Activated T-helper 1 cell treated with Interleukin-2 at 50 U/mL for 16 hours (primary cell): ENCODE measurements around the gene VPS35L.

Source experiments
- DNase-seq: peaks from one replicate; pipeline ENCODE4 v3.0.0-alpha.2; 2020; ENCODE audit warnings: low read depth

VPS35L gene

DNA sequence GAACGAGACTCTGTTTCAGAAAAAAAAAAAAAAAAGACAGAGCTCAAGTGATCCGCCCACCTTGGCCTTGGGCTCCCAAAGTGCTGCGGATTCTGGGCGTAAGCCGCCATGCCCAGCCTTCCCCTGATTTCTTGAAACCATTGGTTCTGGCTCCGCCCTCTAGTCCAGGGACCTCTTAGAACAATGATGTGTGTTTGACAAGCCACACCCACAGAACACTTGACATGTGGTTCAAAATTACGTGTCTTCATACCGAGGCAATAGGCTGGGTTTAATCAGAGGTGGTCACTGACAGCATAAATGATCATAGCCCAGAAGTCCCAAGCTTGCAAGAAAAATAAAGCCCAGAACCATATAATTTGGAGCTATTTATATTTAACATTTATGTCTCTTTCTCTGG is 139.5 kb downstream of the VPS35L start:
- no peak for DNase-seq

DNA sequence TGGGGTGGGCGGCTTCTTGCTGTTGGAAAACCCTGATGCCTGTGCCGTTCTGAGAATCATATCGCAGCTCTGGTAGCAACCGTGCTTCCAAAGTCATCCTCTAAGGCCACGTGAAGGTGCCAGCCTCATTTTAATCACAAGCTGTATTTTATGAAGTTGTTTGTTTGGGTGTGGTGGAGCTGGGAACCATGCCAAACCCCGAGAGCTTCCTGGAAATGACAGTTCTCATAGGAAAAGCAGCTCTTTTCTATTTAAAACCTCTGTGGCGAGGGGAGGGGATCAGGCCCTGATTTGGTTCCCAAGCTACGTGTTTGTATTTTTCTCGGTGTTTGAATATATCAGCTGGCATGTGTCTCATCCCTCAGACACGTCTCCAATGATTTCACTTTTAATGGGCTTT is 140.8 kb downstream of the VPS35L start:
- DNase-seq: peak; percentile 64

DNA sequence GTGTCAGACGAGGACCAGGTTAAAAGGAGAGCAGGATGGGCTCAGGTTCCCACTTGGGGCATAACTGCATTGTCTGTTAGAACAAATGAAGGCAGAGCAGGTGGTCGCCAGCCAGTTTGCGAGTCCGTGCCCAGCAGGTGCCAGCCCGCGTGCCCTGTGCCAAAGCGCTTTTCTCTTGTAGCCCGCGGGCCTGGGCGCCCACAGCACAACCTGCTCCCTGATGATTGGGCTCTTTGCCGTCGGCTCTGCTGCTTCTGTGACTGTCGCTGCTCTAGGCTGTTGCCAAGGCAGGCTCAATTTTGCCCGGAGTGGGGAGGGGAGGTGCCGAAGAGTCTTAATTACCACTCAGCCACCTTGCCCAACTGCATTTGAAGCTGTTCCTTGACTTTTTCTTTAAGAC is 141.5 kb downstream of the VPS35L start:
- no peak for DNase-seq

DNA sequence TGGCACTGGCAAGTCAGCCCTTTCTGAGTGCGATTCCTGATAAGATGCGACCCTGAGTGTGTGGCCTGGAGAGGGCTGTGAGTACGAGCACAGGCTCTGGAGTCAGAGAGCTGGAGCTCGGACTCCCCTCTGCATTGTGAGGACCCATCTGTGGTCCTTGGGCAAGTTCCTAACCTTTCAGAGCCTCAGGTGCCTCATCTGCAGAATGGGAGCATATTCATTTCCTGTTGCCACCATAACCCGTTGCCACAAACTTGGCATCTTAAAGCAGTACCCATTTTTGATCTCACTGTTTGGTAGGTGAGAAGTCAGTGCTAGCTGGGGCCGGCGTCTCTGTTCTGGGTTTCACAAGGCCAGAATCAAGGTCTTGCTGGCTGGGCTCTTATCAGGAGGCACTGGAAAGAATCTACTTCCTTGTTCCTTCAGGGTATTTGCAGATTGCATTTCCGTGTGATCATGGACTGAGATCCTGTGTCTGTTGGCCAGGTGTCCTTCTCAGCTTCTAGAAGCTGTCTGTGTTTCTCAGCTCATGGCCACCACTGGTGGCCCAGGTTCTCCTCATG is 142.3 kb downstream of the VPS35L start:
- DNase-seq: no peak

DNA sequence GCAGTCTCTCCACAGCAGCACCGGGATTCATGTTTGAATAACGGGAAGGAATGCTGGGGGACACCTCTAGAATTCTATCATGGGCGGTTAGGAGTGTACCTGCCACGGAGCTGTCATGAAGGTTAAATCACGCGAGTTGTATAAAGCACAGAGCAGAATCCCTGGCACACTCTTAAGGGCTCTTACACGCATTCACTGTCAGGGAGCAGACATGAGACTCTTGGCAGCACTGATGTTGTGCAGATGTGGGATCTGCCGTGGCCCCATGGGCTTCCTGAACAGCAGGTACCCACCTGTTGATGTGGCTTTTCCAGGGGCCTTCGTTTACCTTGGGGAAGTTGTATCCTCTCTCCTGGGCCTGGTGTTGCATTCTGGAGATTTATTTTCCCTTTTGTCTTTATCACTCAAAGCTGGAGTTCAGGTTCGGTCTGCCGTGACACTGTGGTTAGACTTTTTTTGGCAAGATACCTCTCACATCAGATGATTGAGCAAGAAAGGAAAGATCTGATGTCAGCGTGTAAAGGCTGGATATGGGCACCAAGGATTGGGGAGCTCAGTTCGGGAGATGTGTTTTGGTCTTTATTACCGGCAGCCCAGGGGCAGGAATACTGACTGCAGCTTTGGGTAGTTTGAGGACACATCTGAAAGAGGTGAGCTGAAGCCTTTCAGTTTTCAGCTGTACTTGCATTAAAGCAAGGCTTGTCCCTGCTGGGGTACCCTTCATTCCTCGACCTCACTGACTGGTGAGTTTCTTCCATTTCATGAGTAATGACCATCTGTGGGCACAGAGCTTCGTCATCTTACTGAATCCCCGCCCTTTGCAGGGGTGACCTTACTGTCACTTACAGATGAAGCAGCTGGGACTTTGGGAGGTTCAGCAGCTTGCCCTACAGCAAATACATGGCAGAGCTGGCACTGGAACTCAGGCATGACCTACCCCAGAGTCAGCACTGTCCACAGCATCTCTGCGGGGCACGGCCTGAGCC is 143.3 kb downstream of the VPS35L start:
- DNase-seq: no peak

DNA sequence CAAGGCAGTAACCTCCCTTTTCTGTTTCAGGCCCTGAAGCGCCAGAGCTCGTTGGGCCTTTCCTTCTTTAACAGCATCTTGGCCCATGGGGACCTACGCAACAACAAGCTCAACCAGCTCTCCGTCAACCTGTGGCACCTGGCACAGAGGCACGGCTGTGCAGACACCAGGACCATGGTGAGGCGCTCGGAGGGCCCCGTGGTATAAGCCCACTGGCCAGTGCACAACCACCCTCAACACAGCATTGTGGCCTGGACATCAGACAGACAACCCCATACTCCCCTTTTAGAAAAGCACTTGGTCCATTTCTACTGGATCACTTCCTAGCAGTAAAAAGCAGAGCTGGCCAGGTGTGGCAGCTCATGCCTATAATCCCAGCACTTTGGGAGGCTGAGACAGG is 144.0 kb downstream of the VPS35L start:
- no peak for DNase-seq

DNA sequence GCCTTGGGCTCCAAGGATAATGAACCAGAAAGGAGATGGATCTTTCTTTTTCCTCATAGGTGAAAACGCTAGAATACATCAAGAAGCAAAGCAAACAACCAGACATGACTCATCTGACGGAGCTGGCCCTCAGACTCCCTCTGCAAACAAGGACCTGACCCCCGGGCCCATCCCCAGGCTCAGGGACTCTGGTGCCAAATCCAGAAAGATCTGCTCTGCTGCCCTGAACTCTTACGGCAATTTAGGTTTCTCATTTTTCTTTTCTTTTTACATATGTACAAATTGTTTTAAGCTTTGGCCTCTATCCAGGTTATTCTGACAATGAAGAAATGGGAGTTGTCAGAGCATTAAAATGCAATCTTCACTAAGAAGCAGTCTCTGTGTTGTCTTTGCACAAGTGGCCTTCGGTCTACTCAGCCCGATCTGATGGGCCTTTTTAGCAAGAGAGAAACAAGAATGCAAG is 144.8 kb downstream of the VPS35L start:
- DNase-seq: no peak

DNA sequence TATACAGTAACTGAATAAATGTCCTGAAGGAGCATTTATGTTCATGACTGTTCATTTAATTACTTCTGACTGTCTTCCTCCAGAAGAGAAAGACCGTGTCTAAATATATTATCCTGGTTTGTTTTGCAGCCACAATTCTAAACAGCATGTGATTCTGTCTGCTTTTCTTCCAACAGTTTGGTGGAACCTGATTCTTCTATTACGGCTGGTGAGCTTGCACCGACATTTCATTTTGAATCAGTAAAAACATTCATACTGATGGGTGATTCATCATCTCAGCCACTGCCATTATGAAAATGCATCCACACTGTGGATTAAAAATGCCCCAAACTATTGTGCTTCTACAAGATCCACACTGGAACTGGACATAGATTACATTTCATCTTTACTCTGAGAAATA is 145.6 kb downstream of the VPS35L start:
- no peak for DNase-seq

DNA sequence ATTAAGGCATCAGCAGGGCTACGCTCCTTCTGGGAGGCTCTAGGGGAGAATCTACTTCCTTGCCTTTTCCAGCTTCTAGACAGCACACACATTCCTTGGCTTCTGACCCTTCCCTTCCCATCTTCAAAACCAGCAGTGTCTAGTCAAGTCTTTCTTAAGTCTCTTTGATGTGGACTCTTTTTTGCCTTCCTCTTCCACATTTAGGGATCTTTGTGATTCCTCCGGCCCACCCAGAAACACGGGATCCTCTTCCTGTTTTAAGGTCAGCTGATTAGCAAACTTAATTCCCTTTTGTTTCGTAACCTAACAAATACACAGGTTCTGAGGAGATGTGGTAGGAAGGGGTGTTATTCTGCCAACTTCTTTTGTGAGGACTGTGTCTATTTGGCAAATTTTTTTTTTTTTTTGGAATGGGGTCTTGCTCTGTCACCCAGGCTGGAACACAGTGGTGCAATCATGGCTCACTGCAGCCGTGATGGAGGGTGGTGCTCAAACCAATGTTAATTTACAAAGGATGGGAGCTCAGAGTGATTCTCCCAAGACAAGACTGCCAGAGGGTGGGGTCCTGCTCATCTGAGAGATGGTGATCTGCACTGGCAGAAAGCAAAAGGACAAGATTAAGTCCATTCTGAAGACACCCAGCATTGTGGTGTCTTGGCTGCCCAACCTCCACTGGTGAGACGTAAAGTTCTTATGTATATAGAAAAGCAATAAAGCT is 147.8 kb downstream of the VPS35L start:
- no peak for DNase-seq

DNA sequence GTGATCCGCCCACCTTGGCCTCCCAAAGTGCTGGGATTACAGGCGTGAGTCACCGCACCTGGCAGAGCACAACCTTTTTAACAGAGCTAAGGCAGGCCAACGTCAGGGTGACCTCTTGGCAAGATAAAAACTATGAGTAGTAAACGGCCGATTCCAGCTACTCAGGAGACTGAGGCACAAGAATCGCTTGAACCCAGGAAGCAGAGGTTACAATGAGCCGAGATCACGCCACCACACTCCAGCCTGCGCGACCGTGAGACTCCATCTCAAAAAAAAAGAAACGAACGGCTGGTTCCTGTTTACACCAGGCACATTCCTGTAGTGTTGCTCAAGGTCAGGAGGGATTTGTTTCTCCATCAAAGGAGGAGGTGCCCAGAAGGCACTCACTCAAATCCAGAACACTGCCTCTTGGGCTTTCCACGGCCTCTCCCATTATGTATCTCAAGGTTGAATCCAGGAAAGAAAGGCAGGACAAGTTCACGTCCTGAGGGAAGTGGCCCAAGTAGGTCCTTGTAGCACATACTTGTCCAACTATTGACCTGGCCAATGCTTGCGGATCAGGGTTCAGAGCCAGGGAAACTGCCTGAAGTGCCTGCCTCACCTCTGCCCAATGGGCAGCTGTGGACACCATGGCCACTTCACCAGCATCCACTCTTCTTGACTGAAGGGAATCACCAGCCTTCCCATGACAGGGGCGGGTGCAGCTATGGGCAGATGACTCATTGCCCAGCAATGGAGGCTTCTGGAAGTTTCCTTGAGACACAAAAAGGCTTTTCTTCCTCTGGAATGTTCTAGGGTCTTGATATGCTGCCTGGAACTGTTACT is 149.0 kb downstream of the VPS35L start:
- DNase-seq: no peak

DNA sequence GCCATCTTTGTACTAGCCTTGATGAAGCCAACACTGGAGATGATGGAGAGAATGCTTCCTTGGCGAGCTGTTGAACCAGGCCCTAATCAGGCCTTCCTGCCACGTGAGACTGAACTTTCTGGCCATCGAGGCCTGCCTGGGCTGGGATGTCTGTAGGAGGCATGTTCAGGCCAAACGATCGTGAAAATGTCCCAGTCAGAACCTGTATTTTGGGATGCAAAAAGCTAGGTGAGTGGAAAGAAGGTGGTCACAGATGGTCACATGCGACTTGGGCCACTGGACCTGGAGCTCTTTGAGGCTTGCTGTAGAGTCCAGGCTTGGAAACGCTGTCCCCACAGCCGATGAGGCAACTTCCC is 149.6 kb downstream of the VPS35L start:
- DNase-seq: no peak

DNA sequence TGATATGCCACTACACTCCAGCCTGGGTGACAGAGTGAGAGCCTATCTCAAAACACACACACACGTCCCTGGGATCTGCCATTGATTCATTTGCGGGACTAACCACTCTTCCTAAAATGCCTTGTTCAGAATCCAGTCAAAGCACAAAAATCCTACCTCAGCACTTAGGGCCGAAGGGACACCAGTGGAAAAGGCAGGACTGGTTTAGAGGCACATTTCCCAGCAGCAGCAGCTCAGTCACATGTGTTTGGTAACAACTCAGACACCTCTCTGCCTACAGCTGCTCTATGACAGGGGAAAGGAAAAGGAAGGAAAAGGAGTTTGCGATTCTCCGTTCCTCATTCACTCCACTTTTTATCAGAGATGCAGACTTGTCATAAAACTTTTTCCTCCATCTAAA is 150.3 kb downstream of the VPS35L start:
- no peak for DNase-seq

DNA sequence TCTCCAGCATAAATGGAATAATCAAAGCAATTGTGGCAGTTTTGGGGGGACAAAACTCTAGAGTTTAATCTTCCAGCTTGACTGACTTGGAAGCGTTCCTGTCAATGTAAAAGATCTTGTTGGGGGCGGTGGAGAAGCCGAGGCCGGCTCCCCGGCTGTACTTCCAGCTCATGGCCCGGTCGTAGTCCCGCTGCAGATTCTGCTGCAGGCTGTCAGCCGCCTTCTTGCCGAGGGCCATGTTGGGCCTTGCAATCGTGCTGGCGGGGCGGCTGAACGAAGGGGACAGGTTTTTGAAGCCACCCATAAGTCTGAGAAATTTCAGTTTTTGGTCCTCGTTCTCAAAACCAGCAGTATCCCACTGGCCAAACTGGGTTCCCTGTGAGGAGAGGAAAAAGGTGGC is 151.3 kb downstream of the VPS35L start:
- no peak for DNase-seq

DNA sequence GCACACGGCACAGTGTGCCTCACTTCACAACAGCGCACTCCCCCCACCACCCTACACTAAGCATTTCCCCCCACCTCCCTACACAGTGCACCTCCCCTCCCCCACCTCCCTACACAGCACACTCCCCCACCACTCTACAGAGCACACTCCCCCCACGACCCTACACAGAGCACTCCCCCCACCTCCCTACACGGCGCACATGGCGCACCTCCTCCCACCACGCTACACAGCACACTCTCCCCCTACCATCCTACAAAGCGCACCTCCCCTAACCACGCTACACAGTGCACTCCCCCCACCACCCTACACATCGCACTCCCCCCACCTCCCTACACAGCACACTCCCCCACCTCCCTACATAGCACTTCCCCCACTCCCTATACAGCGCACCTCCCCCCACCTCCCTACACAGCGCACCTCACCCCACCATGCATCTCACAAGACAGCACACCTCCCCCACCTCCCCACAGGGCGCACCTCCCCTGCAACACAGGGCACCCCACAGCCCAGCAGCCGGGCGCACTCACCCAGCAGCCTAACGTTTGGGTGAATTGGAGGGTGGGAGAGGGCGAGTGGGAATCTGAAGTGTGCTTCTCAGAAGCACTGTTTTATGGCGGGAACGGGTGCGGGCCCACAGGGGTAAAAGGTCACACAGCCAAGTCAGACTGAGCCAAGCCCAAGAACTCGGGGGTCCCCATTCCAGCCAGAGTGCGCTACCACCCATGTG is 152.2 kb downstream of the VPS35L start:
- no peak for DNase-seq

DNA sequence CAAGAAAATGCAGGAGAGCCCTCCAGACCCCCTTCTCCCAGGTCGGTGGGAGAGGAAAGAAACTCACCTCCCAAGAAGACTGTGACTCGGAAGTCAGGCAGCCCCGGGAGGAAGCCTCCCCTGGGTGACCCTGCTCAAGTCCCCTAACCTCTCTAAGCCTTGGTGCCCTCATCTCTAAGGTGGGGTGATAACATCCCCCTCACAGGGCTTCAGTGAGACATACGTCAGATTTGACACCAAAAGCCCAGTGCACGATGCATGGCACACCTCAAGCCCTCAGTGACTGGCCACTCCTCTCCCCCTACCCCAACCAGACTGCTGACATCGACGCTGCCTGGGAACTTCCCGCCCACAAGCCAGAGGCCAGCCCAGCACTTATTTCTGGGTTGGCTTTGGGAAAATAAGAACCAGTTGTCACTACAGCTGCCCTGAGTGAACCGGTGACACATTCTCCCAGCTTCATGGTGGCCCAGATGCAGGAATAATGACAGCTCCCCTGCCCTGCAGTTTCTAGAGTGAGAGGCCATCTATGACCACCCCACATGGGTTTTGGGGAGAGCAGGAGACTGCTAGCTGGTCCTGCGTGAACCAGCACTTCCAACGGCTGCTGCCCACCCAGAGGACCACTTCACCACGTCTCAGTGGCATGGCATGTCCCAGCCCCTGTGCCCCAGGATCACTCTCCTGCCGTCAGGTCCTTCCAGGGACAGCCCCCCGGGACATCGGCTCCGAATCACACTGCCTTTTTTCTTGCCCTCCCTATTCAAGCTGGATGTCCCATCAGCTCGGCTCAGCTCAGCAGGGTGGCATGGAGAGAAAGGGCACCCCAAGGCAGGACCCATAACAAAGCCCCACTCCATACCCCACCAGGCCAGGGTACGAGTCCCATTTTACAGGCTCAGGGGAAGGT is 153.0 kb downstream of the VPS35L start:
- no peak for DNase-seq

DNA sequence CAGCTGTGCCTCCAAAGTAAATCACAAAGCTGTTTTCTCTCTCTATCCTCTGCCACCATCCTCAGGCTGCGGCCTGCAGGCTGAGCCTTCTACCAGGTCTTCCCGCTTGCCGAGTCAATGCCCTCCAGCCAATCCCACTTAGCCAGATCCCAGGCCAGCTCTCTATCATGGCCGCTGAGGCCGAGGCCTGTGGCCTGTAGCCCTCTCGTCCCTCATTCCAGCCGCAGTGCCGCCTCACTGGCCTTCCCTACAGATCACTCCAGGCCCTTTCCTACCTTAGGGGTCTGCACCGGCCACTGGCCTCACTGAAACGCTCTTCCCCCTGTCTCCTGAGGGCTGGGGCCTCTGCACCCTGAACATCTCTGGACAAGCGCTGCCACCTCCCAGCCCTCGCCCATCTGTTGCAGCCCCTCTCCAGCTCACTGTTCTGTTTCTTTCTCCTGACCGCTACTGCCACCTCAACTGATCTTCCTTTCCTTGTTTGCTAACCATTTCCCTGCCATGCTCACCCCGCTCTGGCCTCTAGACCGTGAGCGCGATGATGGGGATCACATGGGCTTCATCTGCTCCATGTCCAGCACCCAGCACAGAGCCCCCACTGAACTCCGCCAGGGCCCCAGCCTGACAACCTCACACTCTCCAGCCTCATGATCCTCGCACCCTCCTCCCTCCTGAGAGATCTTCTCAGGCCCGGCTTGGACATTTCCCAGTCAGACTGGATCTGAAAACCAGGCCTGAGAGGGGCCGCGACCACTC is 154.1 kb downstream of the VPS35L start:
- no peak for DNase-seq

DNA sequence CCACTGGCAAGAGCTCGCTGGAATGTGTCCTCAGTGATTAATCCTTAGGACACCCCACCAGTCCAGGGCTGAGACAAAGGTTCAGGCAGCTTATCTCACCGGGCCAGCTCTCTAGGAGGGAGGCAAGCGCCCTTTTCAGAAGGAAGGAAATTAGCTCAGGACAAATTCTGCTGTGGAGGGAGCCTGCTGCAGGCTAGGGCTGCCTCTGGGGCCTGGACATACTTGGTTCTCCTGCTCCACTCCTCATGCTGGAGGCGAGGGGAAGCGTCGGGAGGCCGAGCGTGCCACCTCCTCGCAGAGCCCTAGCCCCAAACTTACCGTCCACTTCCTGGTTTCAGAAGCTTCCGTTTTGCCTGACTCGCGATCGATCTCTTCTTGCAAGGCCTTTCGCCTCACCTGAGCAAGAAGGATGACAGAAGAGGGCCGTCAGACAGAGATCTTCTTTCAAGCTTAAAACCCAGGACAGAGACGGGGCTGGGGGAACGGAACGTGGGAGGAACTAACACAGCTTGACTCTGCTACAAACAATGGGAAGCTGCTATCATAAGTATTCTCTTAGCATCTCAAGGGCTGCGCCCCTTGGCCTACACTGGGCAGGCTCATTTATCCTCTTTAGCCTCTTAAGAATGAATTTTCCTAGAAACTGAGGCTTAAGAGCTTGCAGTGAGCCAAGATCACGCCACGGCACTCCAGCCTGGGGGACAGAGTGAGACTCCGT is 154.8 kb downstream of the VPS35L start:
- no peak for DNase-seq

DNA sequence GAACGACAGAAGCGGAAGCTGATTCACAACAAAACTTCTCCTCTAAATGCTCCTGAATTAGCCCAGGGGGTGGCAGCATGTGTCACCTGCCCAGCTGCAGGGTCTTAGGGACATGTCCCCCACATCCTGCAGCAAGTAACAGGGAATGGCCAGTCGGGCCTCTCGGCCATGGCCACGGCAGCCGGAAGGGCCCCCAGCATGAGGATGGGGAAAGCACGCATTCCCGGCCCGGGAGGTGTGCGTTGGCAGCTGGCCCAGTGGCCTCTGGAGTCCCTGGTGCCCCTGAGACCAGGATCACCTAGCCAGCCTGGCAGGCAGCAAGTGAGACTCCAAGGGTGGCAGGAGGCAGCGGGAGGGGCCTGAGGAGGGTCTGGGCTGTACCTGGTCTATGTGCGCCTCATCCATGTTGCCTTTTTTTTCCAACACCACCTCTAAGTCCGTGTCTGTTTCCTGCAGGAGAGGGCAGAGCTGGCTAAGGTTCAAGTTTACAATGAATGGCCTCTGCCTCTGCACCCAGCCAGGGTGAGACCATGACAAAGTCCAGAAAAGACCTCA is 155.6 kb downstream of the VPS35L start:
- no peak for DNase-seq

DNA sequence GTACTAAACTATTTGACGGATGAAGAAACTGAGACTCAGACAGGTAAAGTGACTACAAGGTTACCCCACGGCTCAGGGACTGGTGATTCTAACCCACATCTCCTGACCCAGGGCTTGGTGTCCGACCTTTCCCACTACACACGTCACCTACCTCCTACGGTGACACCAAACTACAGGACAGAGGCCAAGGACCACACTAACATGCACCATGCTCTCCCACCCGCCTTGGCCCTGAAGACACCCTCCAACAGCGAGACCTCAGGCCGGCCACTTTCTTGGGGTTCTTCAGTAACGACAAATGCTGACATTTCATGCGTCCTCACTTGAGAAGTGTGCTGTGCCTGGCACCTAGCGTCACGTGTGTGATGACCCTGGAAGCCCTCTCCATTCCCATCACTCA is 156.1 kb downstream of the VPS35L start:
- no peak for DNase-seq
